Large intestine (tissue), 3 donors: Measurements from ENCODE around the gene DOCK2. TPM values are rescaled to one million over a fixed set of nuclear protein-coding genes. Genes with fewer than 3 reads are reported as not detected.

Experiments
- DNase-seq, 2 donors: peaks; one replicate each; pipeline versions ENCODE4 v3.0.0 to v3.0.0-alpha.2; 2013
- H3K27ac ChIP-seq: one replicate; pipeline ENCODE4 v1.5.1; 2013; ENCODE audit warnings: low read length
- H3K27me3 ChIP-seq: 2 replicates; pipeline ENCODE4 v1.6.1; 2013; ENCODE audit warnings: low read length; ENCODE audit not compliant: control insufficient read depth, insufficient read depth
- H3K36me3 ChIP-seq: 2 replicates; pipeline ENCODE4 v1.6.1; 2013; ENCODE audit warnings: low read length; ENCODE audit not compliant: control insufficient read depth, insufficient read depth
- H3K4me1 ChIP-seq: one replicate; pipeline ENCODE4 v1.6.1; 2013; ENCODE audit warnings: low read length; ENCODE audit not compliant: control insufficient read depth, insufficient read depth
- H3K4me3 ChIP-seq: one replicate; pipeline ENCODE4 v1.5.1; 2013; ENCODE audit warnings: low read length
- H3K9me3 ChIP-seq: one replicate; pipeline ENCODE4 v1.6.1; 2013; ENCODE audit warnings: mild to moderate bottlenecking, low read depth, low read length, moderate library complexity; ENCODE audit not compliant: control insufficient read depth
- WGBS: methylation state at CpG from one replicate; pipeline ENCODE4 v1.1.5; 2013; ENCODE audit warnings: low lambda C conversion rate; ENCODE audit not compliant: insufficient coverage; 5-methylcytosine and 5-hydroxymethylcytosine counted together
- polyA plus RNA-seq: library from polyadenylated mRNA; unstranded; fragments of 120-200 nt; gene quantifications from one replicate; pipeline ENCODE4 v1.2.1, GENCODE V29; 2013

The DOCK2 gene
- polyA plus RNA-seq, 1 donor: 6.2 TPM

DNA sequence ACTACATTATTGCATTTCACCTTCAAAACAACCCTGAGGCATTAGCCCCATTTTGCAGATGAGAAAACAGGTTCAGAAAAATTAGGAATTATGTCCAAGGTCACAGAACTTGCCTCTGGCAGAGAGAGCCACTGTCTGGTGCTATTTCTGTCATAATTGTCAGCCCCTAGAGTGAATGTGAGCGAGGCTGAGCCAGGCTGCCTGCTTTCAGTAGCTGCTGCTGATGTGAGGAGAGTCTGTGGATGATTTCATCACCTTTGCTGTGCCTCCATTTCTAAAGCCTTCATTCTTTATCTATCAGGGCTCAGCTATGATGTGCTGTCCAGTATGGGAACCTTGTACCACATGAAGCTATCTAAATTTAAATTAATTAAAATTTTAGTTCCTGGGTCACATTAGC lies 271.8 kb downstream of the DOCK2 start:
- no peak overlapping the region for H3K27ac ChIP-seq
- no peaks in the 10 kb centered on the region for H3K4me1 ChIP-seq
- H3K4me3 ChIP-seq: no peak overlapping the region
- no peaks in the 10 kb centered on the region for H3K9me3 ChIP-seq
- no peaks in the 10 kb centered on the region for H3K36me3 ChIP-seq
- WGBS: no CpG with 5 or more reads among the region's 1 CpG
- no peaks in the 10 kb centered on the region for H3K27me3 ChIP-seq
- DNase-seq: no peak

DNA sequence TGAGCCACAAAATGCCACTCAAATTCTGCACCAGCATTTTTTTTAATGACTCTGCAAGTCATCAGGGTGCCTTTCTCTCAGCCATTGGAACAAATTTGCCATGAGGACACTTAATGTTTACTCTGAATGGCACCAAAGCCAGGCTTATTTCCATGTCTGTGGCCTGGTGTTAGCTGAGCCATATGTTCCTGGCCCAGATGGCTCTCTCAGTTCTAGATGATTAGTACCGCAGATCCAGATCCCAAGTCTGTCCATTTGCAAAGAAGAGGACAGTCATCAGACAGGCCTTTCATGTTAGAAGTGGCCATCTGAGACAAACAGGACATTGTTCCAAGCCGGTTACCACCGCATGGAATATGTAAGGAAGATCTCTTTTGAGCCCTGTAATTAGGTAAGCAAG lies 272.9 kb downstream of the DOCK2 start:
- no peak for DNase-seq
- no peak overlapping the region for H3K4me3 ChIP-seq
- H3K36me3 ChIP-seq: no peaks in the 10 kb centered on the region
- H3K4me1 ChIP-seq: no peaks in the 10 kb centered on the region
- H3K27me3 ChIP-seq: no peaks in the 10 kb centered on the region
- H3K27ac ChIP-seq: no peak overlapping the region
- no peaks in the 10 kb centered on the region for H3K9me3 ChIP-seq
- no CpG with 5 or more reads among the region's 3 CpGs for WGBS

DNA sequence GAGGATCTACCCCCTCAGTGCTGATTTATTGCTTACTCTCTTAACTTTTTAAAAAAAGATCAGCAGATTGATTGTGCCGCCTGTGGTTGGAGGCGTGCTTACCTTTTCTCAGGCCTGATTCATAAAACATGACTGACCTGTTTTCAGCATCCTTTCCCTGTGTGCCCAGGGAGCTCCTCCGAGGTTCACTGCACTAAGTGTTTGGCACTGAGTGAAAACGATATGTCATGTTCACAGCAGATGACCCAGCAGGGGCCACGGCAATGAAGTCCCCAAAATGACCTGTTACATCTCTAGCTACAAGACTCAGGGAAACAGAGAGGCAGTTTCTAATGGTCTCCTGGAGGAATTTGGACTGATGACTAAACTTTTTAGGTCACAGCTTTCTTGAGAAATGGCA lies 273.3 kb downstream of the DOCK2 start:
- WGBS: no CpG with 5 or more reads among the region's 5 CpGs

DNA sequence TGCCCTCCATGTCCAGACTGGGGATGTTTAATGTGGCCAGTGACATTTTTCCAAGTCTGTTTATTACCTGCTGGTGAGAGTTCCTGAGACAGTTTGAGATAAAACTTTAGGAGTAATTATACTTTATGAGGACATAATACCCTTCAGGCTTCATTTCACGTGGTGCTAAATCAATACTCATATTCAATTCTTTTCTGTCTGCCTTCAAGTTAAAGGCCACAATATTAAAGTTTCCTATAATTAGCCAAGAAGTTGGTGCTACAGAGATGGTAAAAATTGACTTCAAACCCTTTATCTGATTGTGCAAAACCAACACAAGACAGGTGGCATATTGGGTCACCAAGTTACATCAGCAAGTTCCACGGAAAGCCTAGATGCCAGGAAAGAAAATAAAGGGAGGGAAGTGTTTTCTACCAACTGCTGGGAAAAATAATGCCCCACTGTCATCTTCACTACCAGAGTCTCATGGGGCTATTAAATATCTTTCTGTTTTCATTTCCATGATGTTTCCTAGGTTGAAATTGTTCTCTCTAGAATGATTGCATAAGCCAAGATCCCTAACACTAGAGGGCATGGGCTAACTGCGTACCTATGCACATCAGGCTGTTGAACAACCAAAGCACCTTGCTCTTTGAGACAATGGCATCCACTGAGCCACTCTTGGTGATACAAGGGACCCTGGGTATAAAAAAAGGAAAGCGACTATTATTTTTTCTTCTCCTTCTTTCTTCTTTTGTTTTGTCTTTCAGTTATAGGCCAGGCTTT lies 274.6 kb downstream of the DOCK2 start:
- no peaks in the 10 kb centered on the region for H3K36me3 ChIP-seq
- H3K27ac ChIP-seq: no peak overlapping the region
- DNase-seq: no peak
- no peak overlapping the region for H3K4me3 ChIP-seq
- H3K4me1 ChIP-seq: no peaks in the 10 kb centered on the region
- H3K9me3 ChIP-seq: no peaks in the 10 kb centered on the region
- H3K27me3 ChIP-seq: no peaks in the 10 kb centered on the region
- no CpG with 5 or more reads among the region's 4 CpGs for WGBS

More for the DNA sequence above, 273.3 kb downstream of the DOCK2 start:
- DNase-seq: no peak
- H3K9me3 ChIP-seq: no peaks in the 10 kb centered on the region
- H3K4me1 ChIP-seq: no peaks in the 10 kb centered on the region
- H3K27ac ChIP-seq: no peak overlapping the region
- H3K36me3 ChIP-seq: no peaks in the 10 kb centered on the region
- H3K4me3 ChIP-seq: no peak overlapping the region
- H3K27me3 ChIP-seq: no peaks in the 10 kb centered on the region

DNA sequence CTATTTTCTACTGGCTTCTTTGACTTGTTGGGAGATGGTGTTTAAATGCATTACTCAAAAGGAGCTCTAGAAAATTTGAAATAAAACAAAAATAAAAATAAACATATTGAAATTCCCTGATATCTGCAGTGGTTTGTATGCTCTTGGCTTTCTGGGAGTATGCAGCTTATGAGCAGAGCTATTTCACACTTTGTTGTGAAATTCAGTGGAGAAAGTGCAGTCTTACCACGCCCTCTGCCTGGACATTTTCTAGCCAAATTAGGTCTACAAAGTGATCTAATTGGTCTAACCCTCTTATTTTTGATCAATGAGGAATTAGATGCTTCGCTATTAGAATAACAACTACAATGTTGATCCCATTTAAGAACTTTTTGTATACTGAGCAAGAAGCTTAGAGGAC lies 276.4 kb downstream of the DOCK2 start:
- Histone ChIP-seq H3K27me3 (no peaks in the 10 kb centered on the region), H3K4me3 (no peak overlapping the region), H3K4me1 (no peaks in the 10 kb centered on the region), H3K9me3 (no peaks in the 10 kb centered on the region), H3K27ac (no peak overlapping the region), H3K36me3 (no peaks in the 10 kb centered on the region)
- WGBS: 100% methylated on average over 1 of the region's 2 CpGs
- DNase-seq: no peak

DNA sequence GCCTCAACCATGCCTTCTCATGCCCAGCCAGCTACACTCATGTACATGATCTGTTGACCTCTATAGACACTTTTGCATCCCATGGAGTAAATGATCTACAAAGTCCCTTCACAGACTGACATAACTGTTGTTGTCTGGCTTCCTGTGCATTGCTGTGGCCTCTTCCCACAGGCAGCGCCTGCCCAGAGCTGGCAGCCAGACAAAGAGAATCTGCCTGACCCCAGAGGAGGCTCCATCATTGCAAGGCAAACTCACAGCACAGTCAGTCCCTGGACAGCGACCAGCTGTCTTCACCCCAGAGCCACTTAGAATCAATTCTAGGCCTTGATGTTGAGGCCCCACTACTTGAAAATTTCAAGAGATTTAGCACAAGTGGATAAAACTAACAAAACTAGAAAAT lies 277.7 kb downstream of the DOCK2 start:
- 0% methylated on average over 1 of the region's 2 CpGs for WGBS
- Histone ChIP-seq H3K4me1 (no peaks in the 10 kb centered on the region), H3K4me3 (no peak overlapping the region), H3K9me3 (no peaks in the 10 kb centered on the region), H3K27ac (no peak overlapping the region), H3K36me3 (no peaks in the 10 kb centered on the region), H3K27me3 (no peaks in the 10 kb centered on the region)
- peak; percentile 6 to 7 for DNase-seq

DNA sequence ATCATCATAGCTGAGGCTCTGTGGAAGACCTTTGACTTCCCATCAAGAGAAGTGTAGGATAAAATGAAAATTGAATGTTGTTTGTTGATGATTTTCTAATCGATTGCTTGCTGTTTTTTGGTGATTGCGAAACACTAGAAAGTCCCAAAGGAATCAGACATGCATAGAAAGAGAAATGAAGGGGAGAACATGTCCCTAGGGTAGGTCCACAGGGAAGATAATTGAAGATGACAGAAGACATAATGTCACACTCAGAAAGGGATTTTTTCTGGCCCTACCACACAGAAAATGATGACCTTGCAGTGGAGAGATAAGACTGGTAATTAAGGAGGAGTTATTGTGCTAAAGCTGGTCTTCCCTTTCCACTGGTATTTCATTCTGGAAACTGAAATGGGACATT lies 280.4 kb downstream of the DOCK2 start:
- Histone ChIP-seq H3K9me3 (no peaks in the 10 kb centered on the region), H3K36me3 (no peaks in the 10 kb centered on the region), H3K27me3 (no peaks in the 10 kb centered on the region), H3K4me3 (no peak overlapping the region), H3K4me1 (no peaks in the 10 kb centered on the region), H3K27ac (no peak overlapping the region)
- WGBS: 100% methylated on average over 1 of the region's 2 CpGs
- no peak for DNase-seq

DNA sequence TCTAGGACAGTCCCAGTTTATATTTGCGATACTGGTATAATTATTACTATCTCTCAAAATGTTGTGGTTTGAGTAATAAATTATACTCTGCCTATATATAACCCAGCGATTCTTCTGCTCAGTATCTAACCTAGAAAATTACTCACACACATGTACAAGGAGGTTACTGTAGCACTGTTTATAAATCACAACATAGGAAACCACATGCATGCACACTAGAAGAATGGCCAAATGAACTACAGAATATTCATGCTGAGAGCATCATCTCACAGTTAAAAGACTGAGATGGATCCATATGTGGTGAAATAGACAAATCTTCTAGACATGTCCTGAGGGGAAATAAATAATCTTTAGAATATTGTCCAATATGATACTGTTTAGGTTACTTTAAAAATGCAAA lies 281.2 kb downstream of the DOCK2 start:
- no peak overlapping the region for H3K4me3 ChIP-seq
- WGBS: 83% methylated on average over 1 of the region's 2 CpGs

DNA sequence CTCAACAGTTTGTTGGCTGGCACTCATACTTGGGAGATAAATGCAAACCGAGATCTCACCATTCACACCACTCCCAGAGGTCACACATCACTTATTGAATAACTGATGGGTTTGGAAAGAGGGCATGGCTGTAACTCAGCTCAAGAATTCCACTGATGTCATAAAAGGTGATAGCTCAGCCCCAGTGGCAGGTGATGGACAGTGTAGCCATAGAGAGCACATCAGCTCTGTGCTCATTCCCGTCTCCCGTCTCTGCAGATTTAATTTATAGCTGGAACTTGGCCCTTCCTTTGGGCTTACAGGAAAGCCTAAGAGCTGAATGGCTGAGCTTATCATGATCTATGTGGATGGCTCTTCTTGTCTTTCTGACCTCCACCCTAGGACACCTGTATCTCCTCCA lies 283.4 kb downstream of the DOCK2 start:
- Histone ChIP-seq H3K4me1 (no peaks in the 10 kb centered on the region), H3K27me3 (no peaks in the 10 kb centered on the region), H3K9me3 (no peaks in the 10 kb centered on the region), H3K36me3 (no peaks in the 10 kb centered on the region), H3K4me3 (no peak overlapping the region), H3K27ac (no peak overlapping the region)
- WGBS: no CpG with 5 or more reads among the region's 3 CpGs
- no peak for DNase-seq

More for the DNA sequence above, 281.2 kb downstream of the DOCK2 start:
- Histone ChIP-seq H3K36me3 (no peaks in the 10 kb centered on the region), H3K27ac (no peak overlapping the region), H3K27me3 (no peaks in the 10 kb centered on the region), H3K4me1 (no peaks in the 10 kb centered on the region), H3K9me3 (no peaks in the 10 kb centered on the region)
- DNase-seq: no peak

DNA sequence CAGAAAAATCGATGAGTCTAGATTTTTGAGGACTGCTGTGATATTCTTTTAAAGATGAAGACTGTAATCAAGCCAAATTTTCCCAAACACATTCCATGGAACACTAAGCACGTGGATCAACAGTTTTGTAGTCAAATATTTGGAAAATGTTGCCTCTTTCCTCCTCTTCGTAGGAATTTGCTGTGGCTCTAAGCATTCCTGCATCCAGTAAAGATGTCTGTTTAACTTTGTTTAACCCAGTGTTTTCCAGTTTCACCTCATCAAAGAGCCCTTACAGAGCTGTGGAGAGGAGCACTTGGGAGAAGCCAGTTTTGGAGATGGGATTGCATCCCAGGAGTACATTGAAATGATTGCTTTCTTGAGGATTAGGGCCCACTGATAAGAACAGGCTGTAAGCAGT lies 284.3 kb downstream of the DOCK2 start:
- Histone ChIP-seq H3K9me3 (no peaks in the 10 kb centered on the region), H3K4me3 (no peak overlapping the region), H3K36me3 (no peaks in the 10 kb centered on the region), H3K4me1 (no peaks in the 10 kb centered on the region), H3K27ac (no peak overlapping the region), H3K27me3 (no peaks in the 10 kb centered on the region)
- WGBS: 30% methylated on average over 2 of the region's 3 CpGs
- no peak for DNase-seq

DNA sequence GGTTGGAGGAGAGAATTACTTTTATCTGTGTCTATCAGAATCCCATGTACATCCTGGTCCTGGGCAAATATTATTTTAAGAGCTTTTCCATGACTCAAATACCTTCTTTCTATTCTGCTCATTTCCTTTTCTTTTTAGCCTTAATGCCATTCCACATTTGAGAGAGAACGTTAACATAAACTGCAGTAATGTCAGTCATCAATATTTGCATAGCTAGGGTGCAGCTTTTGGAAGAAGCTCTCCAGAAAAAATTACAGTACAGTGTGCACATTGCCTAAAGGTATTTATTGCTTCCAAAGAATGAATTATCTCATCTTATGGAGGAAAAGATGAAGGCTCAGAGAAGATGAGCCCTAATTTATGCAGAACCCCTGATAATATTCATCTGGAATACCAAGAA lies 284.9 kb downstream of the DOCK2 start:
- H3K9me3 ChIP-seq: no peaks in the 10 kb centered on the region
- no peak overlapping the region for H3K4me3 ChIP-seq
- no CpG with 5 or more reads among the region's 1 CpG for WGBS
- no peaks in the 10 kb centered on the region for H3K27me3 ChIP-seq
- DNase-seq: no peak
- no peaks in the 10 kb centered on the region for H3K4me1 ChIP-seq
- no peak overlapping the region for H3K27ac ChIP-seq
- no peaks in the 10 kb centered on the region for H3K36me3 ChIP-seq
